ENCODE results near the gene MYO15A.
"Not testable (repeated sequence)": the region's sequence is repeated elsewhere in the genome, so short reads cannot be mapped to it uniquely, and the experiment has no call there.

Gene MYO15A

GRCh38 chr17:18186627-18186982 is 78.0 kb downstream of the MYO15A start:
- no peak for DNase-seq

- no peak for DNase-seq
Measured at GRCh38 chr17:18187226-18187625, 78.7 kb downstream of the MYO15A start.

GRCh38 chr17:18187821-18188761 is 79.5 kb downstream of the MYO15A start:
- no peak for DNase-seq

DNA sequence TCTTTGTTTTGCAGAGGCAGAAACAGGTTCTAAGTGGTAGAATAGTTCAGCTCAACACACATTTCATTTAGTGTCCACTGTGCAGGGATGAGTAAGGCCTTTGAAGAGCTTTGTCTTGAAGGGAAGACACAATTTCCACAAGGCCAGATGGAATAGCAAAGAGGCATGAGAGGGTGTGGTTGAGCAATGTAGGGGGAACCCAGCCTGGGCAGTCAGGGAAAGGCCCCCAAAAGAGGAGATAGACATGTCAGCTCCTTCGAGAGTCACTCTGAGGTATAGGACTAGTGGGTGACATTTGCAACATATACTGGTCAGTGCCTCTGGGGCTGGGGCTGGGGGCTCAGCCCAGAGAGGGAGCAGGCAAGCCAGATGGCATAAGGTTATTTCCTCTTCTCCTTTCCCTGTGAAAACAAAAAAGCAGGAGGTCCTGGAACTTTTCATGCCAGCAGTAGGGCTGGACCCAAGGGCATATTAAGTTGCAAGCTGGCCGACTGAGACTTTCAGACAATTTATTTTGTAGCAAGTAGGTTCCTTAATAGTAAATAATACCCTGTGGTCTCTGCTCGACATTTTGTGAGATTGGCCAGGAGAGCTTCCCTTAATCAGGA is 82.2 kb downstream of the MYO15A start:
- DNase-seq: no peak

DNA sequence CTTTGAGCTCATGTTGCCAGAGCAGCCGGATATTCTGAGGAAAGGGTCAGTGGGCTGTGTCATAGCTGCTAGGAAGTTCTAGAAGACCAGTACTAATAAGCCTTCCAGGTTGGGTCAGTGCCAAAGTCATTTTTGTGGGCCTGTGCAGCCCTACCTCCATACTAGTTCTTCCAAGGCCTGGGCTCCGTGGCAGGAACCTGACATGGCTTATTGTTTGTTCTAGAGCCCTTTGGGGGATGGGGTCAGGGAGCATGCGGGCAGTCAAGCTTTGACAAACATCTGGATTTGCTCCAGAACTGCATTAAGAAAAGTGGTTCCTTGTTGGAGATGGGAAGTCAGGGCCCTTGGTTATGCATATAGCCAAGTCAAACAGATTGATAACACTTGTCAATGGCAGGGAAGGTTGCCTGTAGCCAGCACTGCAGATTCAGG is 82.7 kb downstream of the MYO15A start:
- no peak for DNase-seq

DNA sequence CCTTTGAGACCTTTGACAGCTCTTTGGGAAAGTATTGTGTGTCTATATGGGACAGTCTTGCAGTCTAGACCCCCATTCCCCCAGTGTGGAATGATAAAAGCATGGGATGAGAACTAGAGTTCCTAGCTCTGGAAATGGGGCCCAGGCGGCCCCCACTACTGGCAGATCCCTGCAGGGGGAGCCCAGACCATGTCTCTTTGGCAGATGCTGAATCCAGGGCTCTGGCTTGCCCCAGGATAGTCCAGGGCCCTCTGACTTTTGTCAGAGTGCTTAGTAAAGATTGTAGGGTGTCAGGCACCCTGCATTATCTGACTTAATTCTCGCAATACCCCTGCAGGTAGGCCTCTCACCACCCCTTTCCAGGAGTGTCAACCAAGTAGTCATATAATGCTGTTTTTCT is 83.4 kb downstream of the MYO15A start:
- DNase-seq: no peak

DNA sequence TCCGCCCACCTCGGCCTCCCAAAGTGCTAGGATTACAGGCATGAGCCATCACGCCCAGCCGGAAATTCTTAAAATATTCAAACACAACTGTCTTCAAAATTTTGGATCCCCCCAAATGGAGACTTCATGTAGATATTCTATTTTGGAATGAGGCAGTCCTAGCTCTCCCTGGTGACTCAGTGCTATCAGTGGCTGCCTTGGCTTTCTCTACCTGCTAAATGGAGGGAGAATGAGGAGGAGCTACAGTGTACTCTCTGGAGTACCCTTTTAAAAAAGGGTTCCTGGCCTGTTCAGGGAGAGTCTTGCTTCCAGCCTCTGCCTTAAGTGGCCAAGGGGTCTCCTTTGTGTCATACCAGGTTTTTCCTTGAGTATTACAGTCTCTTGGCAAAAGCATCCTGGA is 85.8 kb downstream of the MYO15A start:
- DNase-seq: no peak

GRCh38 chr17:18194804-18195203 is 86.2 kb downstream of the MYO15A start:
- DNase-seq: no peak

DNA sequence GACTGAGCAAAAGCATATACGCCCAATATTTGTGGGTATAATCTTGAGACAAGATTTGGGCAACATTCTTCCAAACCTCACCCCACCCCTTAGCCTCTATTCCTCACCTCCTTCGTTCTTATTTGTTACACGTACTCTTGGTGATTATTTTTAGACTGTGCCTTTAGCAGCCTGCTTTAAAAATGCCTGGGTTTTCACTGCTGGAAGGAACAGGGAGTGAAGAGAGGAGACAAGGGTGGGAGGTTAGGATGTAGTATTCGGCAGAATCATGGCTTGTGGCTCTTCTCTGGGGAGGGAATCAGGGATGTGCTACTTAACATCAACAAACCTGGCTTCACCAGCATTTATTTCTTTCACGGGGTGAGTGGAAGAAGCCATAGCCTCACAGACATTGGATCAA is 86.7 kb downstream of the MYO15A start:
- DNase-seq: no peak

DNA sequence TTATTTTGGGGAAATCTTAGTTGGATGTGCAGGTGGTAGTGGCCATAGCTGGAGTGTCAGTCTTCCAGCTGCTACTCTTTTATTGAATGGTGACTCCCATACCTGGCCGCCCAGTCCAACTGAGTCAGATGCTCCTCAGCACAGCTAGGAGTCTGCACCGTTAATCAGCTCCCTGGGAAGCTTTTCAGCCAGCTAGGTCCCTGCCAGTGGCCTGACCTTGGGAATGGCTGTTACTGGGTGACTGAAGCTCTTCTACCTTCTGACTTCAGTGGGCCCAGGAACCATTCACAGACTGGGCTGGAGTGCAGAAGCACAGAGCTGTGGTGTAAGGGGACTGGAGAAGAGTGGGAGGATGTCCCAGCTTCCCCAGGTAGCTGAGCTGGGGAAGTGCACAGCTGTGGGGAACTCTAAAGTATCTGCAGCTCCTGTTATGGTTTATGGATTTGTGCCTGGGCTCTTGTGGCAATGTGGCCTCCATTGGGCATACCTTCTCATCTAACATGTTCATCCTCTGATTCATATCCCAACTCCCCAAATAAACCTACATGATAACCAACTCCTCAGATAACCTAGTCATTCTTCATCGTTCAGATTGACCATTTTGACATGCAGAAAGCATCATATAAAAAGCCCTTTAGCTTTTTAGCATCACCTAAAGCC is 89.1 kb downstream of the MYO15A start:
- DNase-seq: no peak

DNA sequence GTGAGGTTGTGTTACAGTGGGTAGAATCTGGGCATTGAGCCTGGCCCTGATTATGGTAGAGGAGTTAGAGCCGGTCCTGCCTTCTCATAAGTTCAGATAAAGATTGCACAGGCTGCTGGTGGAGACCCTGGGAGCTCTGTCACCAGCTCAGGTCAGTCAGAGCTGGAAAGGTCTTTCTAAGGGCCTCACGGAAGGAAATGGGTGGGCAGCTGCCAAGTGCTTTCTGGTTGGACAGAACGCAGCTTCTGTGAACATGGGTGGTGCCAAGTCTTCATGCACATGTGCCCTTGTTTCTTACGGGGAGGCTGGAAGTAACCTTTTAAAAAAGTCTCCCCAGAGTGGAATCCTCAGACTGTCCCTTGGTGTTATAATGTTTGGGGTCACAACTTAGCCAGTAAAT is 90.0 kb downstream of the MYO15A start:
- DNase-seq: no peak

DNA sequence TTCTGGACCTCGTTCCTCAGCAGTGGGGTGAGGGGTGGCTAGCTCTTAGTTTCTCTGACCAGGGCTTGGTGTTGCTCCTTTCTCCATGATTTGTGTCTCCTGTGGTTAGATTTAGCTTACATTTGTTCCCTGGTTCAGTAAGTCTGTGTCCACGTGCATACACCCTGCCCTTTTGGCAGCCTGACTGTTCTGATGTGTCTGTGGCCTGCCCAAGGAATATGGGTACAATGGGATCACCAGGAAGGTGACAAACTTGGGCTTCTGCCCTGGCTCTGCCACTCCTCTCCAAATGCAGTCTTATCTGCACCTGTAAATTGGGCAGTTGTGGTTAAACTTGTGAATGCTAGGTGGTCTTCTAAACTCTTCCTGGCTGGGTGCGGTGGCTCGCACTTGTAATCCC is 92.6 kb downstream of the MYO15A start:
- DNase-seq: no peak

- no peak for DNase-seq
Measured at GRCh38 chr17:18203308-18203707, 94.8 kb downstream of the MYO15A start.

DNA sequence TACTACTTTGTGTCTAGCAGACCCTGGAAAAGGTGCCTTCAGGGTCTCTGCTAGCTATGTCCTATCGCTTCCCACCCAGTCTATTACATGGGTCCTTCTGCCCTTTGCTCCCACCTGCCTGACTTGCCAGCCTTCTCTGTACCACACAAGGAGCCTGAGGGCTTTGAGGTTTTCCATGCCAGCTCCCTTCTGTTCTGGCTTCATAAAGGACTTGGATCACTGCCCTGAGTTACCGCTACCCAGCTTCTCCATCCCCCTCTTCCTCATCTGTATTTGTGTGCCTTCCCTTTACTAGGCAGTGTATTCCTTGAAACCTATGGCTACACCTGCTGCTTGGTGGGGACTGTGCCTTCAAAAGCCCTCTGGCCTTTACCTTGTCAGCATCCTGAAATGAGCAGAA is 97.3 kb downstream of the MYO15A start:
- DNase-seq: no peak

DNA sequence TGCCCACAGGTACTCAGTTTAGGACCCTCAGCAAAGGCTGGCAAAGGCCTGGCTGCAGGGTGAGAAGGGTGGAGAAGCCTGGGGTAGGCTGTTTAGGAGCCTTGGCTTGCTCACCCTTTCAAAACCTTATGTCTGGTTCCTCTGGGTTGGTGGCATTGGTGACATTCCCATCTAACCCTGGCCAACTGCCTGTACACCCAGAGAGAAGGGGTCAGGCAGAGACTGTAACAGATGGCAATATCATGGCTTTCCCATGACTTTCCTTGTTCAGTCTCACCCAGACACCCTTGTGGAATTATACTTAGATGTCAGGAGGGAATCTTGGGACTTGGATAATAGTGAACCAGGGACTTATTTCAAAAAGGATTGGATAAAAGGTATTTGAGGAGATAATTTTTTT is 98.4 kb downstream of the MYO15A start:
- no peak for DNase-seq

GRCh38 chr17:18208092-18208491 is 99.5 kb downstream of the MYO15A start:
- DNase-seq: no peak

DNA sequence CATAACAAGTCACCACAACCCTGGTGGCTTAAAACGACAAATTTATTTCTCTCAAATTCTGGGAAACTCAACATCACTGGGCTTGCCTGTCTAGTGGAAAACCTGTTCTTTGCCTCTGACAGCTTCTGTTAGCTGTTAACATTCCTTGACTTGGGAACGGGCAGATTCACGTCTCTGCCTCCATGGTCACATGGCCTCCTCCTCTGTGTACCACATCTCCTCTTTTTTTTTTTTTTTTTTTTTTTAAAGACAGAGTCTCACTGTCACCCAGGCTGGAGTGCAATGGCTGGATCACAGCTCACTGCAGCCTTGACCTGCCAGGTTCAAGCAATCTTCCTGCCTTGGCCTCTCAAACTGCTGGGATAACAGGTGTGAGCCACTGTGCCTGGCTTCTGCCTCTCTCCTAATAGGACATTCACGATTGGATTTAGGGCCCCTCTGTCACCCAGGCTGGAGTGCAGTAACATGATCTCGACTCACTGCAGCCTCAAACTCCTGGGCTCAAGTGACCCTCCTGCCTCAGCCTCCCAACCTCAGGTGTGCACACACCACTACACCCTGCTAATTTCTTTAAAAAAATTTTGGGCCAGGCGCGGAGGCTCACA is 105.2 kb downstream of the MYO15A start:
- DNase-seq: no peak

DNA sequence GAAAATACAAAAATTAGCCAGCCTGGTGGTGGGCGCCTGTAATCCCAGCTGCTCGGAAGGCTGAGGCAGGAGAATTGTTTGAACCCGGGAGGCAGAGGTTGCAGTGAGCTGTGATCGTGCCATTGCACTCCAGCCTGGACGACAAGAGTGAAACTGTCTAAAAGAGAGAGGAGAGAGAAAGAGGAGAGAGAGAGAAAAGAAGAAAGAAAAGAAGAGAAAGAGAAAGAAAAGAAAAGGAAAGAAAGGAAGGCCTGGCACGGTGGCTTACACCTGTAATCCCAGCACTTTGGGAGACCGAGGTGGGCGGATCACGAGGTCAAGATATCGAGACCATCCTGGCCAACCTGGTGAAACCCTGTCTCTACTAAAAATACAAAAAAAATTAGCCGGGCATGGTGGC is 108.3 kb downstream of the MYO15A start:
- not testable (repeated sequence) for DNase-seq

DNA sequence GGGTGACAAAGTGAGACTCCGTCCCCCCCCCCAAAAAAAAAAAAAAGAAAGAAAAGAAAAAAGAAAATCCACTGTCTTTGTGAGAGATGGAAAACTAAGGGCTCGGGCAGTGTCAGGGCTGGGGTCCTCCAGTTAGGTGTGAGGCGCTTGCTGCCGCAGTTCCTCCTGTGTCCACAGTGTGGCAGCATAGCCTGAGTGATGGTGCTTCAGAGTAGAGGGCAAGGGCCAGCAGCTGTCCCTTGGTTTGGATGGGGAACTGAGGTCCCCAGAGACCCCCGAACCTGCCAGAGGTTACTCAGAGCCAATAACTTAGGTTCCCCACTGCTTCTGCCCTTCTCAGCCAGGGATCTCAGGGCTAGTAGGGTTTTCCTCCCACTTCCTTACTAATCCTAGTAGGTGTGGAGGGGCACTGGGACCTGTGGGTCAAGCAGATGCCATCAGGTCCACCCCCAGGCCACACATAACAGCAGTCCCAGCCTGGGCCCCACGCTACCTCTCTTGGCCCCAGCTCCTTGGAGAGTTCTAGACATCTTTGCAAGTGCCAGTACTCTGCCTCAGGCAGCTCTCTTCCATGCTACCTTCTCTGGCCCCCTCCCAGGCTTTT is 109.0 kb downstream of the MYO15A start:
- DNase-seq: peak; percentile 60 to 65

DNA sequence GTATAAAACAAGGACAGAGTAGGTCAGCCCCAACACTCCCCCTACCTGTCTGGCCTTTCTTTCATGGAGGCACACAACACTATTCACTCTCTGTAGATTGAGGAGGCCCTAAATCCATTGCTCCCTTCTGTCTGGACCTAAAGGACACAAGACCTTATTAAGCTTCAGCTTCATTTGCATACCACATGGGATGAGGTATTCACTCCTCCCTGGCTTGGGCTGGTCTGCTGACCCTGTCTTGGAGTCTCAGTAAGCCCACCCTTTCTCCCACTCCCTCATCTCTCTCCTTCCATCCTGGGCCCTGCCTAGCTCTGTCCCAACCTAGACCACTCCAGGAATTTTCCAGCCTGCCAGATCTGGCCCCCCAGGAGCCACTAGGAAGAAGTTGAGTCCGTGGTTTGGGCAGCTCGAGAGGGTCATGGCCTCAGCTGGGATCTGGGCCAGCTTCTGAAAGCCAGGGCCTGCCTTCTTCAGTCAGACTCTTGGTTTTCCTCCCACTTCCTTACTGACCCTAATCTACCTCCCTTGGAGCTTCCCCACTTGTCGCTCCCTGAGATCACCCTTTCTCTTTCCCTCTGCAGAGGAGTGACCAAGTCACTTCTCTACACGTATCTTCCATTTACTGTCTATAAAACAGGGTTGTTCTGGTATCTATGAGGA is 110.3 kb downstream of the MYO15A start:
- DNase-seq: no peak

- DNase-seq: no peak
Measured at GRCh38 chr17:18224053-18224386, 115.5 kb downstream of the MYO15A start.

DNA sequence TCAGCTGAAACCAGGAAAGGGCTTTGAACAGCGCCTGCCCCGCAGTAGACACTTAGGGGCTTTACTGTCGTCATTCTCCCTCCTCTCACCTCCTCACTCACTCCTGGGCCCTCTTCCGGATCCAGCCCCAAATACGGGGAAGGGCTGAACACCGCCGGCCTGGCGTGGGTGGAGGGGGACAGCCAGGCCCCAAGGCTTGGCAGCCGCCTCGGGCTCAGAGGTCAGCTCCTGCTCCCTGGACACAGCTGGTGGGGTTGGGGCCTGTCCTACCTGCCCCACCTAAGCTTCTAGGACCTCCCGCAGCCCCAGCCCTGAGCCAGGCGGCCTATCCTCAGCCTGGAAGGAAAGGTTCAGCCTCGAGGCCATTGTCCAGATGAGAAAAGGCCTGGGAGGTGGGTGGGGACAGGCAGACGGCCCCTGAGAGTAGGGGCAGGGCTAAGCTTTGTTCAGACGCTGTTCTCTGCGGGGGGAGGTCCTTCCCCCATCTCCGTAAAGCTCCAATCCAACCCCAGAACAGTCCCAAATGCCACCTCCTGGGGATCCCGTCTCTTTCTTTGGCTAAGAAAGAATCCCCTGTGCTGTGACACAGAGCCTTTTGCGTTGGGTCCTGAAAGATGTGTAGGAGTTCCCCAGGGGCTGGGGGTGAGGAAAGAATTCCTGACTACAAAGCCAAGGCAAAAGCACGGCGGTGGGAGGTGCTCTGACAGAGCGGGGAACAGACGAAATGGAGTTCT is 116.0 kb downstream of the MYO15A start:
- DNase-seq: no peak

Measured in inflammatory macrophage (primary cell).